ENCODE measurements around the gene LRRC10B.

DNA sequence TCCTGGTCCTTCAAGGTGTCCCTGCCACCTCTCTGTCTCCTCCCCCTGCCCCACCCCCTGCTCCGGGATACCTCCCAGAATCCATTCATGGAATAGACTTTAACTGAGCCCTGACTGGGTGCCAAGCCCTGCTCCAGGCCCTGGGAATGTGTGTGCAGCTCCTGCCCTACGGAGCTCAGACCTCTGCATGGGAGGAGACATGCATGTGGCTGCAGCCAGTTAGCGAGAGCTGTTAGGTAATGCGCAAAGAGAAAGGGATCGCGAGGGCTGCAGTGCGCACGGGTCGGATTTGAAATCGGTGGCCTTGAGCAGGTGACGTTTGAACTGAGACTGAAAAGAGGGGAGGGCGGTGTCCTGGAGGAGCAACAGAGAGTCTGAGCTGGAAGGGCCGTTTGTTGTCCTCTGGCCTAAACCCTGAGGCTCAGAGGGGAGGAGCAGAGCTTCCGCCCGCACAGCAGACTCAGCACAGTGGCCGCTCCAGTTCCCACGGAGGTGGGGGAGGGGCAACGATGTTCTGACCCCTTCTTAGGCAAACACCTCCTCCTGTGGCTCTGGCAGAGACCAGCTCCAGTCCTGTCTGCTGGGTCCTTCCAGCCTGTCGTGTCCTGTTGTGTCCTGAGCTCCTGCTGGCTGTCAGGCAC lies 19.8 kb upstream of the LRRC10B start:
- TF ChIP-seq, protein P1, sequence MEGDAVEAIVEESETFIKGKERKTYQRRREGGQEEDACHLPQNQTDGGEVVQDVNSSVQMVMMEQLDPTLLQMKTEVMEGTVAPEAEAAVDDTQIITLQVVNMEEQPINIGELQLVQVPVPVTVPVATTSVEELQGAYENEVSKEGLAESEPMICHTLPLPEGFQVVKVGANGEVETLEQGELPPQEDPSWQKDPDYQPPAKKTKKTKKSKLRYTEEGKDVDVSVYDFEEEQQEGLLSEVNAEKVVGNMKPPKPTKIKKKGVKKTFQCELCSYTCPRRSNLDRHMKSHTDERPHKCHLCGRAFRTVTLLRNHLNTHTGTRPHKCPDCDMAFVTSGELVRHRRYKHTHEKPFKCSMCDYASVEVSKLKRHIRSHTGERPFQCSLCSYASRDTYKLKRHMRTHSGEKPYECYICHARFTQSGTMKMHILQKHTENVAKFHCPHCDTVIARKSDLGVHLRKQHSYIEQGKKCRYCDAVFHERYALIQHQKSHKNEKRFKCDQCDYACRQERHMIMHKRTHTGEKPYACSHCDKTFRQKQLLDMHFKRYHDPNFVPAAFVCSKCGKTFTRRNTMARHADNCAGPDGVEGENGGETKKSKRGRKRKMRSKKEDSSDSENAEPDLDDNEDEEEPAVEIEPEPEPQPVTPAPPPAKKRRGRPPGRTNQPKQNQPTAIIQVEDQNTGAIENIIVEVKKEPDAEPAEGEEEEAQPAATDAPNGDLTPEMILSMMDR (IDR thresholded peaks at IDR 0.05): no peak
- TF ChIP-seq POLR2A (IDR thresholded peaks at IDR 0.05): no peak
- peak in 2 of 4 donors; percentile 9 to 26 for TF ChIP-seq POLR2AphosphoS5 (IDR thresholded peaks at IDR 0.05)

Data from sigmoid colon (tissue), 4 donors.